Tibial nerve (tissue), 4 donors: ENCODE measurements around the gene HAND2. TPM values are rescaled to one million over a fixed set of nuclear protein-coding genes. Genes with fewer than 3 reads are reported as not detected.

Experiments used
- DNase-seq, 2 donors: peaks; one replicate each; pipeline ENCODE4 v3.0.0-alpha.2; 2019; ENCODE audit warnings: low spot score in 2 of 2
- H3K27ac ChIP-seq, 4 donors: fragments of 200-600 bp; sonication (generic) in 3 of 4; one replicate each; pipeline ENCODE4 v1.5.1; 2017 to 2019; ENCODE audit warnings: mild to moderate bottlenecking in 1 of 4
- H3K27me3 ChIP-seq, 2 donors: fragments of 200-600 bp; sonication (generic) in 1 of 2; one replicate each; pipeline versions ENCODE4 v1.5.1 to v1.6.0; 2017 to 2019
- H3K36me3 ChIP-seq, 3 donors: fragments of 200-600 bp; sonication (generic); one replicate each; pipeline ENCODE4 v1.5.1; 2018 to 2019
- H3K4me1 ChIP-seq, 4 donors: fragments of 200-600 bp; sonication (generic) in 3 of 4; one replicate each; pipeline ENCODE4 v1.5.1; 2017 to 2019
- H3K4me3 ChIP-seq, 4 donors: fragments of 200-600 bp; sonication (generic) in 3 of 4; one replicate each; pipeline ENCODE4 v1.5.1; 2017 to 2019; ENCODE audit warnings: mild to moderate bottlenecking in 1 of 4, moderate library complexity in 1 of 4
- H3K9me3 ChIP-seq, 4 donors: fragments of 200-600 bp; sonication (generic) in 3 of 4; one replicate each; pipeline ENCODE4 v1.5.1; 2017 to 2019
- EP300 ChIP-seq, 2 donors: sonication (generic); formaldehyde crosslinking; IDR thresholded peaks; one replicate each; pipeline ENCODE4 v1.6.1; 2017; ENCODE audit warnings: antibody characterized with exemption in 2 of 2, mild to moderate bottlenecking in 1 of 2
- POLR2A ChIP-seq, 2 donors: fragments of 450-650 bp; IDR thresholded peaks; one replicate each; pipeline ENCODE4 v1.6.1; 2017; ENCODE audit warnings: antibody characterized with exemption in 2 of 2, mild to moderate bottlenecking in 2 of 2, moderate library complexity in 2 of 2
- WGBS, 2 donors: methylation state at CpG; one replicate each; pipeline ENCODE4 v1.1.5; 2018; 5-methylcytosine and 5-hydroxymethylcytosine counted together
- total RNA-seq, 4 donors: library from RNA; depleted of rRNA; stranded (reverse); fragments of >200 nt; gene quantifications; one replicate each; pipeline ENCODE4 v1.1.0, GENCODE V29; 2016
- TF ChIP-seq, protein P1 (sequence below), 5 experiments: fragments of 200-600 bp in 3 of 5; fragments of 450-650 bp in 2 of 5; sonication (generic) in 3 of 5; IDR thresholded peaks; one replicate each; pipeline ENCODE4 v1.5.1; 2016 to 2019; ENCODE audit warnings: antibody characterized with exemption in 5 of 5, mild to moderate bottlenecking in 3 of 5, moderate library complexity in 2 of 5

The HAND2 gene
- total RNA-seq, 4 donors from 2014 or later, result 1.9 to 5.1 (median 3.6) TPM

DNA sequence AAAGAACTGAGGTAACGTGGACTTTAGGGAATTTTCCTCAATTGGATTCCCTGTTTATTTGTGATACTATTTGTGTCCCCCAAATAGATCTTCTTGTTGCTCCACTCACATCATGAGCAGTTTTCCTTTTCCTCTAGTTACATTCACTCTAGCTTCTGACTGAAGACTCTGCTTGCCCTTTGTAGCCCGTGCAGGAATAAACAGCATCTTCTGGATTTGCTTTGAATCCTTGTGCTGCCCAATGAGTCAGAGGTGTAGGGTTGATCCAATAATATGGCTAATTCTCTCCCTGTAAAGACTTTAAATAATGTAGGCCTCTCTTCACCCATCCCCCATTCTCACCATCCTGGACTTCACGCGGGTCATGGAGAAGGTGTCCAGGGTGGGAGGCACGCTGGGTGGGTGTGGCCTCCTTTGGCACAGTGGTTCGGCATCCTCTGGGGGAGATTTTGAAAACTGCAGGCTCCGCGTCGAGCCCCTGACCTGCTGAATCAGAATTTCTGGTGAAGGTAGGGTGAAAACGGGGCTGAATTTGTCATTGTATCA is 9.0 kb downstream of the HAND2 start:
- Histone ChIP-seq H3K27ac (no peak overlapping the region), H3K4me3 (no peak overlapping the region), H3K27me3 (peaks cover 3 to 100% of the 10 kb centered on the region in 2 donors), H3K4me1 (peaks cover 0 to 66% (median 18%) of the 10 kb centered on the region in 4 donors), H3K9me3 (no peaks in the 10 kb centered on the region), H3K36me3 (no peaks in the 10 kb centered on the region)
- 53 to 67% methylated on average over 10 of the region's 10 CpGs for WGBS, 2 donors
- no peak for DNase-seq
- TF ChIP-seq POLR2A (IDR thresholded peaks at IDR 0.05), result no peak
- TF ChIP-seq, protein P1, sequence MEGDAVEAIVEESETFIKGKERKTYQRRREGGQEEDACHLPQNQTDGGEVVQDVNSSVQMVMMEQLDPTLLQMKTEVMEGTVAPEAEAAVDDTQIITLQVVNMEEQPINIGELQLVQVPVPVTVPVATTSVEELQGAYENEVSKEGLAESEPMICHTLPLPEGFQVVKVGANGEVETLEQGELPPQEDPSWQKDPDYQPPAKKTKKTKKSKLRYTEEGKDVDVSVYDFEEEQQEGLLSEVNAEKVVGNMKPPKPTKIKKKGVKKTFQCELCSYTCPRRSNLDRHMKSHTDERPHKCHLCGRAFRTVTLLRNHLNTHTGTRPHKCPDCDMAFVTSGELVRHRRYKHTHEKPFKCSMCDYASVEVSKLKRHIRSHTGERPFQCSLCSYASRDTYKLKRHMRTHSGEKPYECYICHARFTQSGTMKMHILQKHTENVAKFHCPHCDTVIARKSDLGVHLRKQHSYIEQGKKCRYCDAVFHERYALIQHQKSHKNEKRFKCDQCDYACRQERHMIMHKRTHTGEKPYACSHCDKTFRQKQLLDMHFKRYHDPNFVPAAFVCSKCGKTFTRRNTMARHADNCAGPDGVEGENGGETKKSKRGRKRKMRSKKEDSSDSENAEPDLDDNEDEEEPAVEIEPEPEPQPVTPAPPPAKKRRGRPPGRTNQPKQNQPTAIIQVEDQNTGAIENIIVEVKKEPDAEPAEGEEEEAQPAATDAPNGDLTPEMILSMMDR (IDR thresholded peaks at IDR 0.05), result no peak
- no peak for TF ChIP-seq EP300 (IDR thresholded peaks at IDR 0.05)

DNA sequence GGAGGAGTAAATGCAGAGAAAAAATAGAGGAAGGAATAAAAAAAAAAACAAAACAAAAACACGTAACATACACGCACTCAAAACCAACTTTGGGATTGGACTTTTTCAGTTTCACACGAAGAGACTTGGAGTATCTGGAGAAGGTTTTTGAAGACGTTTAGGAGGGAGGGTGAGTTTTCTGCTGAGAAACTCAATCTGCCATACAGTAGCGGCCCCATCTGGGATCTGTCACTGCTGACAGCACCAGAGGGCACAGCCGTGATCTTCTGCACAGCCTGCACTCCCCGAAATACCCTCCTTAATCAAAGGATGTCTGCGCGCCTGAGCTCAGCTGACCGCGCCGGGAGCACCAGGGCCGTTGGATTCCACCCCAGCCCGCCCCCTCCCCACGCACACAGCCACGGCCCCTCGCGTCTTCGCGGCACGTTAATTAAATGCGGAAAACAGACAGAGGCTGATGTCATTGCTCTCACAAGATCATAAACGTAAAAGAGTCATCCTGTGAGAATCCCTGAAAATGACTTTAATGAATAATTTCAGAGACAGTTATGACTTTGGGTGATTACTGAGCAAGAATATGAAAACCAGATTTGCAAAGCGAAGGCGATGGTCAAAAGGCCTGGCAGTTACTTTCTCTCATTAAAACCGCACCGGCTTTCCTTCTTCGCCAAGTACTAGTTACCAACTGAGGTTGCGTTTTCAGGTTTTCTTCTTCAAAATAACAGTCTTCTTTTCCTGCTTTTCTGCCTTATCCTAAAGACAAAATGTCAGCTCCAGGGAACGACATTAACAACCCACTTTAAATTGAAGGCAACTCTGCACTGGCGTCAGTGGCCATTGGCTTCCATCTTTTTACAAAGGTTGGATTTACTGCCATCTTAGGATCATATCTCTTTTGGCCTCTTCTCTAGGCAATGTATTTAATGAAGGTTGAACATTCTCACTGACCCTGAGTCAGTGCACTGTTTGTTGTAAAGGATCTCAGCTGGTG is 10.6 kb downstream of the HAND2 start:
- peaks cover 6 to 100% of the 10 kb centered on the region in 2 donors for H3K27me3 ChIP-seq
- H3K4me1 ChIP-seq, result peaks cover 0 to 51% (median 18%) of the 10 kb centered on the region in 4 donors
- no peak overlapping the region for H3K27ac ChIP-seq
- DNase-seq, result no peak
- 45 to 50% methylated on average over 28 to 31 of the region's 31 CpGs for WGBS, 2 donors
- TF ChIP-seq, protein P1 (IDR thresholded peaks at IDR 0.05), result no peak
- no peak for TF ChIP-seq POLR2A (IDR thresholded peaks at IDR 0.05)
- TF ChIP-seq EP300 (IDR thresholded peaks at IDR 0.05), result no peak
- H3K4me3 ChIP-seq, result no peak overlapping the region
- H3K36me3 ChIP-seq, result no peaks in the 10 kb centered on the region
- no peaks in the 10 kb centered on the region for H3K9me3 ChIP-seq

DNA sequence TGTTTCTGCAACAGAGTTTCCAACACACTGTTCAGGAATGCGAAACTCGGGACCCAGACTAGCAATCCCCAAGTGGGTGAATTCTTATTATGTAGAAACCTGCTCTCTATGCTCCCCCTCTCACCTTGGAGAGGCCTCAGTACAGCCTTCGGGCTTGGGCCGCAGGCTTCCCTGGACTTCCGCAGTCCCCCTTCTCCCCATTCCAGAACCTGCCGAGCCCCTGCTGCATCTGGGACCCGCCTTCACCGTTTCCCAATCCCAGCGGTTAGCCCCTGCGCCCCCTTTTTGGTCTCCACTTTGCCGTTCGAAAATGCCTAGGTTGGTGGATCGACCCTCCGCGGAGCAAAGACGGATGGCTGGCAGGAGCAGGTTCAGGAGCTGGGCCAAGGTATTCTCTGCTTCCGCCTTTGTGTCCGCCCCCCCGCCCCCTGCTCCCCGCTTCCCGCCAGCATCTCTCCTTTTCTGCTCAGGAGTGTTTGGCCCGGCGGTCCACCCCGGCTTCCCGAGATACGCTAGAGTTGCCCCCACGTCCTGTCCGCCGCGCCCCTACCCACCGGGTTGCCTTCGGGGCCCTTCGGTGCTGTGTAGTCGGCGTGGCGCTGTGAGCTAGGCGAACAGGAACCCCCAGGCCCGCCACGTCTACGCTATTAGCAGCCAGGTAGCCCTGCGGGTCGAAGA is 11.5 kb downstream of the HAND2 start:
- no peak for DNase-seq
- 18 to 19% methylated on average over 38 to 42 of the region's 42 CpGs for WGBS, 2 donors
- TF ChIP-seq POLR2A (IDR thresholded peaks at IDR 0.05), result no peak
- TF ChIP-seq, protein P1 (IDR thresholded peaks at IDR 0.05), result no peak
- Histone ChIP-seq H3K4me1 (peaks cover 0 to 50% (median 18%) of the 10 kb centered on the region in 4 donors), H3K27ac (peak overlapping the region in 2 of 4 donors; percentile 56 to 59), H3K36me3 (no peaks in the 10 kb centered on the region), H3K4me3 (no peak overlapping the region), H3K9me3 (no peaks in the 10 kb centered on the region), H3K27me3 (peaks cover 6 to 94% of the 10 kb centered on the region in 2 donors)

DNA sequence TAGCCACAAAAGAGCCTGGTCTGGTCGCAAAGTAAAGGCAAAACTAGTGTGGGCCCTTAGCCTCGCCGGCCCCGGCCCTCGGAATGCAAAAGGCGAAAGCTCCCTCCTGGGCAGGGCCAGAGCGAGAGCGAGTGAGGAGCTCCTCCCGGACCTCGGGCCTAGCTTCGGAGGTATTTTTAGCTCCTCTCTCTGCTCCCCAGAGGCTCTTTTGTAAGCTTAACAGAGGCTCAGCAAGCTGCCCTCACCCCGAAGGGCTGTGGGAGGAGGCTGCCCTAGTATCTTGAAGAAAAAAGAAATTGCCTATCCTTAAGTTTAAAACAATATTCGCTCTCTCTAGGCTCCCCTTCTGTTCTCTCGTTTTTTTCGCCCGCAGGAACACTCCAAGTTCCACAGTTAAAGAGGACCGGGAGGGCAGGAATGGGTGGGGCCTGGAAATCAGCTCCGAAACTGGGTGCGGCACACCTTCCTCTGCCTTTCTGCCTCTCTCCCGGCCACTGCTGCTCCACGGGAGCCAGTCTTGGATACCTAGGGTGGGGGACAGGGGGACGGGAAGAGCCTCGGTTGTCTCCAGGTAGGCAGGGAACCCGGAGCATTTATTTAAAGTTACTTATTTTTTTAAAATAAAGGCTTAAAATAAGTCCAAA is 12.1 kb downstream of the HAND2 start:
- peak overlapping the region in 2 of 4 donors; percentile 56 to 59 for H3K27ac ChIP-seq
- H3K4me3 ChIP-seq, result no peak overlapping the region
- no peaks in the 10 kb centered on the region for H3K36me3 ChIP-seq
- peaks cover 6 to 92% of the 10 kb centered on the region in 2 donors for H3K27me3 ChIP-seq
- peaks cover 0 to 45% (median 18%) of the 10 kb centered on the region in 4 donors for H3K4me1 ChIP-seq
- WGBS, 2 donors, result 27 to 28% methylated on average over 22 to 24 of the region's 24 CpGs
- no peak for DNase-seq
- no peak for TF ChIP-seq EP300 (IDR thresholded peaks at IDR 0.05)
- no peak for TF ChIP-seq POLR2A (IDR thresholded peaks at IDR 0.05)
- TF ChIP-seq, protein P1 (IDR thresholded peaks at IDR 0.05), result no peak
- no peaks in the 10 kb centered on the region for H3K9me3 ChIP-seq
